OCI-LY1 (cell line): Measurements from ENCODE around the gene RUNX3.

ENCODE experiments used
- EZH2 ChIP-seq: fragments of 200-600 bp; sonication (generic), shearing (Covaris generic); IDR thresholded peaks from 2 replicates; pipeline ENCODE4 v1.8.0; 2017; ENCODE audit warnings: borderline replicate concordance, mixed run types, mild to moderate bottlenecking, antibody characterized with exemption, low read length, moderate library complexity, mixed read lengths
- TF ChIP-seq, protein P1 (sequence below): fragments of 200-600 bp; sonication (generic), shearing (Covaris generic); IDR thresholded peaks from 2 replicates; pipeline ENCODE4 v1.5.1; 2017; ENCODE audit warnings: mild to moderate bottlenecking, antibody characterized with exemption, low read length, moderate library complexity, mixed read lengths

DNA sequence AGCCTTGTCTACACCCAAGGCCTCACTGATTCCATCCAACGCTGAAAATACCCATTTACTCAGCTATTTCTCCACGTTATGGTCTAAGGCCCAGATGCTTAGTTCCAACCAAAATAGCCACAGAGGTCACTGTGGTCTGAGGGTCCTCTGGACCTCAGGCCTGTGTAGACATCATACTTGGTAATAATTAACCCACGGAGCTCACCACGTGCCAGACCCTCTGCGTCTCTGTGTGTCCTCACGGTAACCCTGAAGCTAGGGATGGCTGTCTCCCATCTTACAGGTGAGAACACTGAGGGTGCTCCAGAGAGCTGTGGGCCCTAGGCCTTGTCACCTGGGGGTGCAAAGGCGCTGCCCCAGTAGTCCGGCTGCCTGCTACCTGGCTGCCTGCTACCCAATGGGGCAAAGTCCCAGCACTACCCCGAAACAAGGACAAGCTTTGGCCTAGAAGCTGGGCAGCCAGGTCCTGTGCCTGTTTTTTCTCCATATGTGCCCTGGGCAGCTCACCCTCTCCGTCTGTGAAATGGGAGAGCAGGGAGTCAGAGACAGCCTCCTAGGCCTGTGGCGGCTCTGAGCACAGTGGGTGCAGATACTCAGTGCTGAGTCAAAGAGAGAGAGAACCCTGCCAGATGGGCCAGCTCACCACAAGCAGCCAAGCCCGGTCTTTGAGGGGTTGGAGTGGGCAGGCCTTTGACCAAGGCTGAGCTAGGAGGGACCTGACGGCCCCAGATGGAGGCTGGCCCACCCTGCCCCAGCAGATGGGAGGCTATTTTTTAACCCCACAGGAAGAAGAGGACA is 17.0 kb upstream of the RUNX3 start:
- TF ChIP-seq, protein P1, sequence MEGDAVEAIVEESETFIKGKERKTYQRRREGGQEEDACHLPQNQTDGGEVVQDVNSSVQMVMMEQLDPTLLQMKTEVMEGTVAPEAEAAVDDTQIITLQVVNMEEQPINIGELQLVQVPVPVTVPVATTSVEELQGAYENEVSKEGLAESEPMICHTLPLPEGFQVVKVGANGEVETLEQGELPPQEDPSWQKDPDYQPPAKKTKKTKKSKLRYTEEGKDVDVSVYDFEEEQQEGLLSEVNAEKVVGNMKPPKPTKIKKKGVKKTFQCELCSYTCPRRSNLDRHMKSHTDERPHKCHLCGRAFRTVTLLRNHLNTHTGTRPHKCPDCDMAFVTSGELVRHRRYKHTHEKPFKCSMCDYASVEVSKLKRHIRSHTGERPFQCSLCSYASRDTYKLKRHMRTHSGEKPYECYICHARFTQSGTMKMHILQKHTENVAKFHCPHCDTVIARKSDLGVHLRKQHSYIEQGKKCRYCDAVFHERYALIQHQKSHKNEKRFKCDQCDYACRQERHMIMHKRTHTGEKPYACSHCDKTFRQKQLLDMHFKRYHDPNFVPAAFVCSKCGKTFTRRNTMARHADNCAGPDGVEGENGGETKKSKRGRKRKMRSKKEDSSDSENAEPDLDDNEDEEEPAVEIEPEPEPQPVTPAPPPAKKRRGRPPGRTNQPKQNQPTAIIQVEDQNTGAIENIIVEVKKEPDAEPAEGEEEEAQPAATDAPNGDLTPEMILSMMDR: no peak
- TF ChIP-seq EZH2: no peak
